SK-N-SH (cell line): ENCODE data around the gene MYMX.

Experiments
- POLR2AphosphoS5 ChIP-seq: IDR thresholded peaks from 2 replicates; pipeline ENCODE4 v1.6.1; 2012; ENCODE audit warnings: low read depth, low read length
- RAD21 ChIP-seq: IDR thresholded peaks from 2 replicates; pipeline ENCODE4 v1.6.1; 2012; ENCODE audit warnings: mild to moderate bottlenecking, low read length
- TF ChIP-seq, protein P1 (sequence below): fragments of 200-600 bp; sonication (generic); IDR thresholded peaks from 2 replicates; pipeline ENCODE4 v1.6.1; 2017; ENCODE audit warnings: antibody characterized with exemption, mild to moderate bottlenecking, moderate library complexity

DNA sequence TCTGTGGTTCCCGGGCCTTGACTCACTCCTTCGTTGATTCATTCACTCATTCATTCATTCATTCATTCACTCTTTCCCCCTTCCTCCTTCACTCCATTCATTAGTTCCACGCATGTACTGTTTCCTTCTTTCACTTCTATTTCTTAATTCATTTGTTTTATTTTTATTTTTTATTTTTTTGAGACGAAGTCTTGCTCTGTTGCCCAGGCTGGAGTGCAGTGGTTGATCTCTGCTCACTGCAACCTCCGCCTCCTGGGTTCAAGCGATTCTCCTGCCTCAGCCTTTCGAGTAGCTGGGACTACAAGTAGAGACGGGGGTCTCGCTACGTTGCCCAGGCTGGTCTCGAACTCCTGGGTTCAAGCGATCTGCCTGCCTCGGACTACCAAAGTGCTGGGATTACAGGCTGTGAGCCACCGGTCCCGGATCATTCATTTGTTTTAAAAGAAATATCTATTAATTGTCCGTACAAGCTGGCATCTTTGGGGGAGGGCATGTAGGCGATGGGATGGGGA, 49.1 kb downstream of the MYMX start:
- no peak for TF ChIP-seq RAD21
- TF ChIP-seq, protein P1, sequence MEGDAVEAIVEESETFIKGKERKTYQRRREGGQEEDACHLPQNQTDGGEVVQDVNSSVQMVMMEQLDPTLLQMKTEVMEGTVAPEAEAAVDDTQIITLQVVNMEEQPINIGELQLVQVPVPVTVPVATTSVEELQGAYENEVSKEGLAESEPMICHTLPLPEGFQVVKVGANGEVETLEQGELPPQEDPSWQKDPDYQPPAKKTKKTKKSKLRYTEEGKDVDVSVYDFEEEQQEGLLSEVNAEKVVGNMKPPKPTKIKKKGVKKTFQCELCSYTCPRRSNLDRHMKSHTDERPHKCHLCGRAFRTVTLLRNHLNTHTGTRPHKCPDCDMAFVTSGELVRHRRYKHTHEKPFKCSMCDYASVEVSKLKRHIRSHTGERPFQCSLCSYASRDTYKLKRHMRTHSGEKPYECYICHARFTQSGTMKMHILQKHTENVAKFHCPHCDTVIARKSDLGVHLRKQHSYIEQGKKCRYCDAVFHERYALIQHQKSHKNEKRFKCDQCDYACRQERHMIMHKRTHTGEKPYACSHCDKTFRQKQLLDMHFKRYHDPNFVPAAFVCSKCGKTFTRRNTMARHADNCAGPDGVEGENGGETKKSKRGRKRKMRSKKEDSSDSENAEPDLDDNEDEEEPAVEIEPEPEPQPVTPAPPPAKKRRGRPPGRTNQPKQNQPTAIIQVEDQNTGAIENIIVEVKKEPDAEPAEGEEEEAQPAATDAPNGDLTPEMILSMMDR = no peak
- TF ChIP-seq POLR2AphosphoS5 = no peak; the same call in 1 of the 2 replicates
